GM08714 (cell line): ENCODE data around the gene EBP.
A peak's percentile ranks its signal among the peaks of the same experiment; 100 is the strongest.
"Not testable (repeated sequence)": the region's sequence is repeated elsewhere in the genome, so short reads cannot be mapped to it uniquely, and the experiment has no call there.

Source experiments
- H3K4me3 ChIP-seq: fragments of 200-500 bp; sonication (Bioruptor generic); 2 replicates; pipeline ENCODE4 v1.5.1; 2014; ENCODE audit warnings: mild to moderate bottlenecking, low read length, inconsistent platforms
- ZNF274 ChIP-seq: IDR thresholded peaks from 2 replicates; pipeline ENCODE4 v1.6.1; 2012; ENCODE audit warnings: mild to moderate bottlenecking, low read depth, low read length

EBP gene

DNA sequence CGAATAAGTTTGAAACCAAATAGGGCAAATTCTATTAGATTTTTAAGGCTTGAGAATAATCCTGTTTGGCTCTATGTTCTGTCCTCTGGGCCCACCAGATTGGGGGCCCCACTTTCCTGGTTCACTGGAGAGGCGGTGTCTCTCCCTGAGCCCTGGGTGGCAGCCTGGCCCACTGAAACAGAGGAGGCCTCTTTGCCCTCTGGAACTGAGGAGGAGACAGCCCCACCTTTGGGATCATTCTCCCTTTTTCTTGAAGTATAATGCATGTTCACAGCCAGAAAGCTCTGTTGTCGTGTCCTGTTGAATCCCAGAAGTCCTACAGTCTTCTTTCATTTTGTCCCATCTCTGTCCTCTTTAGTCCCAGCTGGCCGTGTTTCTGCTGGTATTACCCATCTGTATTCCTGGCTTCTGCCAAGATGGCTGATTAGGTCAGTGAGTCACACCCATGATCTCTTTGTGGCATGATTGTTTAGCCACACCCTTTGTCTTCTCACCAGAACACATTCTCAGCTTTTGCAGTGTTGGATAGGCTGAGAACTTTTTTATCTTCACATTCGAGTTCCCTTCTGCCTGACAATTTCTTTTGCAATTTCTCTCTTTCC, 9.9 kb downstream of the EBP start:
- no peak for TF ChIP-seq ZNF274
- no peak overlapping the region for H3K4me3 ChIP-seq

DNA sequence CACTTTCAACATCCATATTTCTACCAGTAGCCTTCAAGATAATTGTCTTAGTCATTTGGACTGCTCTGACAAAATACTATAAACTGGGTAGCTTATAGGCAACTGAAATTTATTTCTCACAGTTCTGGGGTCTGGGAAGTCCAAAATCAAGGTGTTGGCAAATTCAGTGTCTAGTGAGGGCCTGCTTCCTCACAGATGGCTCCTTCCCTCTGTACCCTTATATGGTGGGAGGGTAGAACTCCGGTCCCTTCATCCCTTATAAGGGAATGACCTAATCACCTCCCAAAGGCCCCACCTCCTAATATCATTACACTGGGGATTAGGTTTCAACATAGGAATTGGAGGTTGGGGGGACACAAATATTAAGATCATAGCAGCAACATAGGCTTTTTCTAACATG, 10.6 kb downstream of the EBP start:
- no peak overlapping the region for H3K4me3 ChIP-seq
- no peak for TF ChIP-seq ZNF274

DNA sequence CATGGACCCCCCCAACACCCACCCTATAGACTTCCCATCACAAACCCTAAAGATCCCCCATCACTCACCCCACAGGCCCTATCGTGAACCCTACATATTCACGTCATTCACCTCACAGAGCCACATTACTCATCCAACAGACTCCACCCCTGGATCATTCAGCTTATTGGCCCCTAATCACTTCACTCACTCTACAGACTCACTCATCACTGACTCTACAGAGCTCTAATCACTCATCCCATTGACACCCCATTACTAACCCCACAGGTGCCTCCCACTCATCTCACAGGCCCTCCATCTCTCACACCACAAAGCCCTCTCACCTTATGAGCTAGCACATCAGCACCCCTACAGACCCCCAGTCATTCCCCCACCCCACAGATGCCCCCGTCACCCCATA, 11.6 kb downstream of the EBP start:
- no peak for TF ChIP-seq ZNF274

DNA sequence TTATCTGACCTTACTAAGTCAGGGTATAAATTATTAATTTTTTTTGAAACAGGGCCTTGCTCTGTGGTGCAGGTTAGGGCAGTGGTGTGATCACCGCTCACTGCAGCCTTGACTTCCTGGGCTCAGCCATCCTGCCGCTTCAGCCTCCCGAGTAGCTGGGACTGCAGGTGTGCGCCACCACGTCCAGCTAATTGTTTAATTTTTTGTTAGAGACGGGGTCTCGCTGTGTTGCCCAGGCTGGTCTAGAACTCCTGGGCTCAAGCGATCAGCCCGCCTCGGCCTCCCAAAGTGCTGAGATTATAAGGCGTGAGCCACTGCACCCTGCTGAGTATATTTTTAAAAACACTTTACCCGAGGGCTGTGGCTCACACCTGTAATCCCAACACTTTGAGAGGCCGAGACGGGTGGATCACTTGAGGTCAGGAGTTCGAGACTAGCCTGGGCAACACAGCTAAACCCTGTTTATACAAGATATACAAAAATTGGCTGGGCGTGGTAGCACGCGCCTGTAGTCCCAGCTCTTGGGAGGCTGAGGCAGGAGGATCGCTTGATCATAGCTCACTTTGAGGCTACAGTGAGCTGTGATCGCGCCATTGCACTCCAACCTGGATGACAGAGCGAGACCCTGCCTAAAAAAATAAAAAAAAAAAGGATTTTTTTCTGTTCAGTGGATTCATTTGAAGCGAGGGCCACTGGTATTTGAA, 17.2 kb downstream of the EBP start:
- no peak overlapping the region; the same call in 1 of the 2 replicates for H3K4me3 ChIP-seq
- TF ChIP-seq ZNF274: no peak

More for the DNA sequence above, 11.6 kb downstream of the EBP start:
- no peak overlapping the region for H3K4me3 ChIP-seq

DNA sequence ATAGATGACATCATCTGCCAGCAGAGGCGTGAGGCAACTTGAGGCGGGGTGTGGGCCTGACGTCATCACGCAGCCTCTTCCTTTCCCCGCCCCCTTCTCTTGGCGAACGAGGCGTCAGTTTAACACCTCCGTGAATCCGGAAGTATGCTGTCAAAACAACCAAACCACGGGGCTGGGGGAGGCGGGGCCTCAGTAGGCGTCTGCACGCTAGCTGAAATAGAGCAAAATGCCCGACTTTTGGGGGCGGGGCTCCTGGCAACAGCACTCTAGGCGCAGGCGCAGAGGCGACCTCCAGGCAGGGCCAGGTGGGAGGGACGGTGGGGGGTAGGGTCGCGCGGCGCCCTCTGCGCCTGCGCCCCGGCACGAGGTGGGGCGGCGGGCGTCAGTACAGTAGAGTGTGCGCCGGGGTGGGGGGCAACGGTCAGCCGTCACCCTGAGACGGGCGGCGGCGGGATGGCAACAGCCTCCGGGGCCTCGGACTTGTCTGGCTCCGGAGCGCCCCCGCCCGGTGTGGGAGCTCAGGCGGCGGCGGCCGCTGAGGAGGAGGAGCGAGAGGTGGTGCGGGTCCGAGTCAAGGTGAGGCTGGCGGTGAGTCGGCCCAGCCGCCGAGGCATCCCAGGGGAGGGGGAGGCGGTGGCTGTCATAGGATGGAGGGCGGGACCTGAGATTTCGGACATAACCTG, 17.9 kb downstream of the EBP start, which contains the start of gene TBC1D25:
TBC1D25 (plus strand) TSS at position 370 of the 683 bp plus-strand sequence; CDS start at position 454, 84 bp downstream.
- peak within 1 kb of the TSS; percentile 72 for H3K4me3 ChIP-seq
- TF ChIP-seq ZNF274: no peak

- no peak for TF ChIP-seq ZNF274
Measured at GRCh38 chrX:48540028-48540375, 18.4 kb downstream of the EBP start.

DNA sequence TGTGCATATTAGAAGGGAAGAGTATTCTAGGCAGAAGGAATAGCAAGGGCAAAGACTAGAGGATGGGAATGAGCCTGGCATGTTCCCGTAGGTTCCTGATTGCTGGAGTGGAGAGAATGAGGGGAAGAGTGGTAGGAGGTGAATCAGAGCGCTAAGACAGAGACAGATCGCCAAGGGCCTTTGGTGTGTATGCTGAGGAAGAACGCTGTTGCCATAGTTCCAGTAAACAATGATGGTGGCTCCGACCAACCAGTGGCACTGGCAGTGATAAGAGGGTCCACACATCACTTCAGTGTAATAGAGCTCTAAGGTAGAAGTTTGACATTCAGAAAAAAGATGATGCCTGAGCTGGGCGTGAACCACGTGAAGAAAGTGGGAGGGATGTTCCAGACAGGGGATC, 18.9 kb downstream of the EBP start:
- TF ChIP-seq ZNF274: no peak
- peak overlapping the region; percentile 72 for H3K4me3 ChIP-seq

More at GRCh38 chrX:48540028-48540375, 18.4 kb downstream of the EBP start:
- H3K4me3 ChIP-seq: peak overlapping the region; percentile 72

GRCh38 chrX:48541140-48541814, 19.7 kb downstream of the EBP start:
- H3K4me3 ChIP-seq: peak overlapping the region; percentile 72; the same call in 1 of the 2 replicates
- TF ChIP-seq ZNF274: no peak

DNA sequence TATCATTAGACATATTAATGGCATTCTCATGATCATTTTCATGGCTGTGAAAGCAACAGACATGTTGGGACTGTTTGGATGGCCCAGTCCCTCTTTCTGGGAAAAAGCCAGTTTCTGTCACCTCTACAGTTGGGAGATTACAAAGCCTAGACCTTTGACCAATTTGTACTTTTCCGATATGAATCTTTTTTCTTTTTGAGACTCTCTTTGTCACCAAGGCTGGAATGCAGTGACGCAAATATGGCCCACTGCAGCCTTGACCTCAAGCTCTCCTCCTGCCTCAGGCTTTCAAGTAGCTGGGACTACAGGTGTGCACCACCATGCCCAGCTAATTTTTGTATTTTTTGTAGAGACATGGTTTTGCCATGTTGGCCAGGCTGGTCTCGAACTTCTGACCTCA, 27.3 kb downstream of the EBP start:
- TF ChIP-seq ZNF274: no peak
- H3K4me3 ChIP-seq: no peak overlapping the region

DNA sequence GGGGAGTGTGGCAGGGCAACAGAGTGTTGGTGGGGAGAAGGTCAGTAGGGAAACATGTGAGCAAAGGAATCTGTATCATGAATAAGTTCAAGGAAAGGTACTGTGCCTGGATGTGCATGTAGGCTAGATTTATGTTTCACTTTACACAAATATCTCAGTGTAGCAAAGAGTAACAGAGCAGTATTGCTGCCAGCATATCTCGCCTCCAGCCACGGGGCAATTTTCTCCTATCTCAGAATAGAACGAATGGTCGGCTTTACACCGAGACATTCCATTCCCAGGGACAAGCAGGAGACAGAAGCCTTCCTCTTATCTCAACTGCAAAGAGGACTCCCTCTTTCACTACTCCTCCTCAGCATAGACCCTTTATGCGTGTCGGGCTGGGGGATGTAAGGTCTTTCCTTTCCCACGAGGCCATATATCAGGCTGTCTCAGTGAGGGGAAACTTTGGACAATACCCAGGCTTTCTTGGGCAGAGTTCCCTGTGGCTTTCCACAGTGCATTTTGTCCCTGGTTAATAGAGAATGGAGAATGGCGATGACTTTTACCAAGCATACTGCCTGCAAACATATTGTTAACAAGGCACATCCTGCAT, 34.2 kb downstream of the EBP start:
- not testable (repeated sequence) for H3K4me3 ChIP-seq

DNA sequence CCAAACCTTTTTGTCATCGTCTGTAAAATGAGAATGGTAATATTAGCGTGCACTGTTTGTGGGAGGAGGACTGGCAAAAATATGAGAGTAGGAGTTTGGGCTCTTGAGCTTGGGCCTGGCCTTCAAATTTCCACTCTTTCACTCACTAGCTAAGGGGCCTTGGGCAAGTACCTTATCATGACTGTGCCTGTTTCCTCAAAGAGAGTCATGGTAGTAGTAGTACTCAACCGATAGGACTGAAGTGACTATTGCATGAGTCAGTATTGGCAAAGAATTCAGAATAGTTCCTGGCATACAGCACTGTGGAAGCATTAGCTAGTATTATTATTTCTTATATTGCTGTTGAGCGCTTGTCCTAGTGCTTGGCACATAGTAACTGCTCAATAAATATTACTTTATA, 36.7 kb downstream of the EBP start:
- no peak overlapping the region for H3K4me3 ChIP-seq
- TF ChIP-seq ZNF274: no peak

- H3K4me3 ChIP-seq: no peak overlapping the region
- TF ChIP-seq ZNF274: no peak
Measured at GRCh38 chrX:48559636-48560035, 38.0 kb downstream of the EBP start.

GRCh38 chrX:48560056-48560455, 38.4 kb downstream of the EBP start:
- no peak for TF ChIP-seq ZNF274
- H3K4me3 ChIP-seq: no peak overlapping the region

GRCh38 chrX:48560681-48561080, 39.1 kb downstream of the EBP start:
- no peak for TF ChIP-seq ZNF274
- no peak overlapping the region for H3K4me3 ChIP-seq
